Stimulated activated memory B cell treated with anti-CD40 and anti-IgM and Interleukin-4, amounts not matched to agents 10 μg/mL and 1 μg/mL and 100 μg/mL, for 72 hours (primary cell): ENCODE measurements around the gene MRPL41.
A peak's percentile ranks its signal among the peaks of the same experiment; 100 is the strongest.
"Not testable (repeated sequence)": the region's sequence is repeated elsewhere in the genome, so short reads cannot be mapped to it uniquely, and the experiment has no call there.

Experiments
- ATAC-seq: fragments of 150-1000 bp; cut with Tn5 transposase; 2 replicates; pipeline ENCODE4 v1.10.0; 2021
- H3K27ac Mint-ChIP-seq: one replicate; pipeline ENCODE4 v1.8.0; 2022; ENCODE audit warnings: mild to moderate bottlenecking, mixed read lengths
- H3K27me3 Mint-ChIP-seq: one replicate; pipeline ENCODE4 v1.8.0; 2022; ENCODE audit warnings: mixed read lengths
- H3K36me3 Mint-ChIP-seq: one replicate; pipeline ENCODE4 v1.8.0; 2022; ENCODE audit warnings: mixed read lengths
- H3K4me1 Mint-ChIP-seq: one replicate; pipeline ENCODE4 v1.8.0; 2022; ENCODE audit warnings: mixed read lengths
- H3K4me3 Mint-ChIP-seq: one replicate; pipeline ENCODE4 v1.8.0; 2022; ENCODE audit warnings: mild to moderate bottlenecking, moderate library complexity, mixed read lengths
- H3K9me3 Mint-ChIP-seq: one replicate; pipeline ENCODE4 v1.8.0; 2022; ENCODE audit warnings: mixed read lengths

MRPL41 gene

DNA sequence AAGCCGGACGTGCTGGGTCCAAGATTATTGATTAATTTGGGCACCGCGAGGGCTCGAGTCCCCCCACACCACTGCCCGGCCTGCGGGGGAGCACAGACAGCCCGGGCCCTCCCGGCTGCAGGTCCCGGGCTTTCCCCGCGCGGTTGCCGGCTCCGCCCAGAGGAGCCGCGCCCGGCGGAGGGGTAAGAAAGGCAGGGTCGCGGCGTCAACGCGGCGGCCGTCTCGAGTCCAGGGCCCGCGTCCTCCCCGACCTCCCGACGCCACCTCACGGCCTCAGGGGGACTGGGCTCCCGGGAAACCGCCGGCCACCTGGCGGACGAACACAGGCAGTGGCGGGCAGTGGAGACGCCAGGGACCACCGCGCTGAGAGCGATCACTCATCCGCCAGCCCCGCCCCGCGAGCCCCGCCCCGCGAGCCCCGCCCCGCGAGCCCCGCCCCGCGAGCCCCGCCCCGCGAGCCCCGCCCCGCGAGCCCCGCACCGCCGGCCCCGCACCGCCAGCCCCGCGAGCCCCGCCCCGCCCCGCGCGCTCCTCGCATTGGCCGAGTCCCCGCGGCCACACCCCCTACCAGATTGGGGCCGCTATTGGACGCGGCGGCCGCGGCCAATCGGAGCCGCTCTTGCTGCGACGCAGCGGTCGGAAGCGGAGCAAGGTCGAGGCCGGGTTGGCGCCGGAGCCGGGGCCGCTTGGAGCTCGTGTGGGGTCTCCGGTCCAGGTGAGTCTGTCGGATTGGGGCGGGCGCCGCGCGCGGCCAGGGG lies at the start of gene MRPL41:
TSS of gene MRPL41 (plus strand) at position 616 of the 758 bp plus-strand sequence. CDS start 203 bp downstream, outside the sequence.
- Mint-ChIP-seq H3K4me1 (peaks cover 34% of the 10 kb centered on the region), H3K4me3 (peak within 1 kb of the TSS; percentile 86), H3K27me3 (no peaks in the 10 kb centered on the region), H3K27ac (peak within 1 kb of the TSS; percentile 84), H3K9me3 (no peaks in the 10 kb centered on the region), H3K36me3 (peaks cover 15% of the 10 kb centered on the region)
- peak; percentile 95 for ATAC-seq

DNA sequence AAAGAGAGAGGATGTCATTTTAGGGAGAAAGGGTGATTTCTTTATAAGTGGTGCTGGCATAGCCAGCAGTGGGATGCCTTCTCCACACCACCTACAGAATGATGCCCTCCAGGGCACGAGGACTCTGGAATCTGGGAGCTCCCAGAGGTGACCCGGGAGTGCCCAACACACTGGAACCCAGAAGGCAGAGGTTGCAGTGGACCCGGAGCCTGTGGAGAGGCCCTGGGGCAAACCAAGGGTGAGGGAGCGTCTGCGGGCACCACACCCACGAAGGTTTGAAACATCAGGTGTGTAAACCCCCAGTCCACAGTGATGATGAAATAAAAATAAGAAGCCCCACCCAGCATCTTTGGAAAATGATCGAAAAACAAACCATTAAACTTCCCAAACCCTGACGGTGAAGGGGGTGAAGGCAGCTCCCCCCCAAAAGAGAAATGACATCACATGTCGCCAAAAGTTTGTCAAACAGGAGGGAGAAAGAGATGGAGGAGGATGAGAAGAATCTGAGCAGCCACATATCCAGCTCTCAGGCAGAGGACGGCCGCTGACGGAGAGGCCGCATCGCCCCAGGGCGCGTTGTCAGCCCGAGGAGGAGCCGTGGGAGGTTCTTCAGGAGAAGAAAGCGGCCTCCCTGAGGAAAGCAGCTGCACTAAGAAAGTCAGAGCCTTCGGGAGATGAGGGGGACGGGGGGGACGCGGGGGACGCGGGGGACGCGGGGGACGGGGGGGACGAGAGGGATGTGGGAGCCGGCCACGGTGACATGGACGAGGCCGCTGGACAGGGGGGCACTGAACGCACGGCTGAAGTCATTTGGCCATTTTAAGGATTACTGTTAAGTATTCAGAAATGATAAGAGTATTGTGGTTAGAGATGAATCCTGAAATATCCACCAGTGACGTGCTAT lies 49.4 kb upstream of the MRPL41 start:
- Mint-ChIP-seq H3K4me3 (peak overlapping the region; percentile 58), H3K4me1 (peaks cover 13% of the 10 kb centered on the region), H3K27ac (peak overlapping the region; percentile 77), H3K27me3 (no peaks in the 10 kb centered on the region), H3K9me3 (peaks cover 8% of the 10 kb centered on the region), H3K36me3 (peaks cover 12% of the 10 kb centered on the region)
- ATAC-seq, result peak; percentile 83

DNA sequence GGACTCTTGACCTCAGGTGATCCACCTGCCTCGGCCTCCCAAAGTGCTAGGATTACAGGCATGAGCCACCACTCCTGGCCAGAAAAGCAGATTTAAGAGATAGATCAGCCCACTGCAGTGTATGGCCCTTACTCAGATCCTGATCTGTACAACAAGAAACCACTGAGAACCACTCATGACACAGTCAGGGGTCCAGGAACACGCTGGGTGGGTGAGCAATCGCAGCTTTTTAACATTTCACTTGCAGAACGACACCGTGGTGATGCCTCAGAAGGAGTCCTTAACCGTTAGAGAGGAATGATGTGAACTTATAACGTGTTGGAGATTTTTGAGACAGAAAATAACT lies 47.3 kb upstream of the MRPL41 start:
- Mint-ChIP-seq H3K27me3 (no peaks in the 10 kb centered on the region), H3K4me3 (no peak overlapping the region), H3K36me3 (peaks cover 13% of the 10 kb centered on the region), H3K9me3 (peaks cover 14% of the 10 kb centered on the region), H3K27ac (no peak overlapping the region), H3K4me1 (peaks cover 13% of the 10 kb centered on the region)
- ATAC-seq, result no peak

DNA sequence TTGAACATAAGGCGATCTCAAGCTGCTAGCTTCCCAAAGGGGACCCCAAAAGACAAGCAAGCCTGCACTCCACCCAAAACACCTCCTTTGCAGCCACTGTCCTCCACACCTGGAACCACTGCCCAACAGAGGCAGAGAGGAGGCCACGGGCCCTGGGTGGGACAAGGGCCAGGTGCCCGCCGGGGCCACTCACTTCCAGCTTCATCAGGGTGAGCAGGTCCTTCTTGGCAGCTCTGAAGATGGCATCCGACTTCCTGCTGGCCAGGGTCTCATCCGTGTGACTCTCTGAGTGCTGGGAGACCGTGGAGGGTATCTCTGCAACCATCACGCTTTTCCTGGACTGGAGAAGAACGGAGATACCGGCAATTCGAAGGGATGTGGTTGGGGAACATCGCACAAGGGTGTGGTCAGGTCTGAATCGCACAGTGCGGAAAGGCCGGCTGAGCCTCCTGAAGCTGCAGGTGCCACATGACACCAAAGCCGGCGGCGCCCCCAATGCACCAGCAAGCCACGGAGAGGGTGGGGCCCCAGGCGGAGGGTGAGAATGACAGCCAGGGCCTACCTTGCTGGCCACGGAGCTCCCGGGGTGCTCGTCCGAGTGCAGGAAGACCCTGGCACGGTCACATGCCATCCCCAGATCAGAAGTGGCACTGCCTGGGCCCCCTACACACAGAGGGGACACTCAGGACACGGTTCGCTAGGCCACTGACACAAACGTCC lies 46.1 kb upstream of the MRPL41 start:
- peaks cover 14% of the 10 kb centered on the region for H3K36me3 Mint-ChIP-seq
- H3K4me1 Mint-ChIP-seq, result peaks cover 13% of the 10 kb centered on the region
- no peak for ATAC-seq
- no peak overlapping the region for H3K4me3 Mint-ChIP-seq
- H3K9me3 Mint-ChIP-seq, result peaks cover 15% of the 10 kb centered on the region
- no peak overlapping the region for H3K27ac Mint-ChIP-seq
- no peaks in the 10 kb centered on the region for H3K27me3 Mint-ChIP-seq

DNA sequence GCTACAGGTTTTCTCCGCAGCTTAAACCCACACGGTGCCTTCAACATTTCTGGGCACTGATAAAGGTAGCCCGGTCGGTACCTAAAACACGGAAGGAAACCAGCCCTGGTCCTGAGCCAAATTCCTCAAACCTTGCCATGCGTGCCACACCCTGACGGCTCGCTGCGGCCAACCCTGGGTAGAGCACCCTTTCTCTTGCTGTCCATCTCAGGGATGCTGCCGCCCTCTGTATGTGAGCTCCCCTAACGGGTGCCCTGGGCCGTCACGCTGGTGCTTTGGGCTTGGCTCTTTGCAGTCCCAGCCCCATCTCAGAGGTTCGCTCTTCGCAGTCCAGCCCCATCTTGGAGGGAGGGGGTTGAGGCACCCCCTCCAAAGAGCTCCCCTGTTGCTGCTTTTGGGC lies 45.4 kb upstream of the MRPL41 start:
- Mint-ChIP-seq H3K36me3 (peaks cover 14% of the 10 kb centered on the region), H3K4me1 (peaks cover 13% of the 10 kb centered on the region), H3K27me3 (no peaks in the 10 kb centered on the region), H3K27ac (no peak overlapping the region), H3K4me3 (no peak overlapping the region), H3K9me3 (peaks cover 15% of the 10 kb centered on the region)
- ATAC-seq, result no peak

DNA sequence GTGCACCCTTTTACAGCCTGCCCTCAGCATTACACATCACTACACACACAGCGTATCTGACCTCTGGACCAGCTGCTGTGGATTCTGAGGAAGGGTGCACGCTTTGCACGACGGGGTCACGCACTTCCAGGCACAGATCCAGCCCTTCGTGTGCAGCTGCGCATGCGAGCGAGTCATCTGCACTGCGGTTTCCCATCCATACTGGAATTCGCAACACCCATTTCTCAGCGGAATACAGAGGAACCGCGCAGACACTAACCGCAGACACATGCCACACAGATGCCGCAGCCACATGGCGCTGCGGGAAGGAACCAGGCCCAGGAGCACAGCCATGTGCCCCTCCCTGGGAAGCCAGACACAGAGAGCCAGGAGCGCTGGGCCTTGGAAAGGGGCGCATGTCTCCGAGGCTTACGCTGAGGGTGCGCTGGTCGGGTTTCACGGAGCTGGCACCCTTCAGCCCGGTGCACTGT lies 44.9 kb upstream of the MRPL41 start:
- H3K36me3 Mint-ChIP-seq, result peaks cover 14% of the 10 kb centered on the region
- no peak for ATAC-seq
- H3K27me3 Mint-ChIP-seq, result no peaks in the 10 kb centered on the region

DNA sequence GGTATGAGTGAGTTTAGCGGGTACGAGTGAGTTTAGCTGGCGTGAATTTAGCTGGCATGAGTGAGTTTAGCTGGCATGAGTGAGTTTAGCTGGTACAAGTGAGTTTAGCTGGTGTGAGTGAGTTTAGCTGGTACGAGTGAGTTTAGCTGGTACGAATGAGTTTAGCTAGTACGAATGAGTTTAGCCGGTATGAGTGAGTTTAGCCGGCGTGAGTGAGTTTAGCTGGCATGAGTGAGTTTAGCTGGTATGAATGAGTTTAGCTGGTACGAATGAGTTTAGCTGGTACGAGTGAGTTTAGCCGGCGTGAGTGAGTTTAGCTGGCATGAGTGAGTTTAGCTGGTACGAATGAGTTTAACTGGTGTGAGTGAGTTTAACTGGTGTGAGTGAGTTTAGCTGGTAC lies 42.5 kb upstream of the MRPL41 start:
- Mint-ChIP-seq H3K9me3 (peaks cover 7% of the 10 kb centered on the region), H3K27me3 (no peaks in the 10 kb centered on the region), H3K4me1 (peaks cover 13% of the 10 kb centered on the region), H3K36me3 (peaks cover 9% of the 10 kb centered on the region), H3K4me3 (no peak overlapping the region), H3K27ac (no peak overlapping the region)
- ATAC-seq, result no peak

More for the DNA sequence above, 44.9 kb upstream of the MRPL41 start:
- H3K4me3 Mint-ChIP-seq, result no peak overlapping the region
- H3K27ac Mint-ChIP-seq, result no peak overlapping the region
- peaks cover 13% of the 10 kb centered on the region for H3K4me1 Mint-ChIP-seq
- H3K9me3 Mint-ChIP-seq, result peaks cover 15% of the 10 kb centered on the region

DNA sequence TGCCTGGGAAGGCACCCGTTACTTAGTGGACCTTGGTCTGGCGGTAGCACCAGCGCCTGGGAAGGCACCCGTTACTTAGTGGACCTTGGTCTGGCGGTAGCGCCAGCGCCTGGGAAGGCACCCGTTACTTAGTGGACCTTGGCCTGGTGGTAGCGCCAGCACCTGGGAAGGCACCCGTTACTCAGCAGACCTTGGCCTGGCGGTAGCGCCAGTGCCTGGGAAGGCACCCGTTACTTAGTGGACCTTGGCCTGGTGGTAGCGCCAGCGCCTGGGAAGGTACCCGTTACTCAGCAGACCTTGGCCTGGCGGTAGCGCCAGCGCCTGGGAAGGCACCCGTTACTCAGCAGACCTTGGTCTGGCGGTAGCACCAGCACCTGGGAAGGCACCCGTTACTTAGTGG lies 40.6 kb upstream of the MRPL41 start:
- H3K4me1 Mint-ChIP-seq, result peaks cover 13% of the 10 kb centered on the region
- not testable (repeated sequence) for H3K4me3 Mint-ChIP-seq, ATAC-seq, H3K27me3 Mint-ChIP-seq, H3K9me3 Mint-ChIP-seq, H3K36me3 Mint-ChIP-seq, H3K27ac Mint-ChIP-seq

DNA sequence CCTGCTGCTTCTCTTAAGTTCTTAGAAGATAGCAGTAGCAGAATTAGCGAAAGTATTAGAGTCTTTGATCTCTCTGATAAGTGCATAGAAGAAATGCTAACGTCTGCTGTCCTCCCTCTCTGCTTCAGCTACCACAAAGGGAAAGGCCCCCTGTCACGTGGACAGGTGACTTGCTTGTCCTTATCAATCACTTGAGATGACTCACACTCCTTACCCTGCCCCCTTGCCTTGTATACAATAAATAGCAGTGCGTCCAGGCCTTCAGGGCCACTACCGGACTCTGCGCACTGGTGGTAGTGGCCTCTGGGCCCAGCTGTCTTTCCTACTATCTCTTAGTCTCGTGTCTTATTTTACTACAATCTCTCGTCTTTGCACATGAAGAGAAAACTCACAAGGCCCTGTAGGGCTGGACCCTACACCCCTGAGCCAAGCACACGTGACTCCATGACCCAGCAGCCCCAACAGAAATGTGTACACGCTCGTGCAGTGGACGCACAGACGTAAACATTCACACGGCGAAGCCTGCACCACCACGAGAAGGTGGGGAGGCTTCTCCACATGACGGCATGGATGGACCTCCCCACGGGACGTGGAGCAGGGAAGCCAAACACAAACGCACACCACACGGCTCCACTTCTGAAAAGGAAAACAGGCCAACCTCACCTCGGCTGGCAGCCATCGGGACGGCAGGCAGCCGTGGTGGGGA lies 39.8 kb upstream of the MRPL41 start:
- Mint-ChIP-seq H3K4me1 (peaks cover 13% of the 10 kb centered on the region), H3K27me3 (no peaks in the 10 kb centered on the region), H3K4me3 (no peak overlapping the region), H3K36me3 (peaks cover 9% of the 10 kb centered on the region), H3K9me3 (peaks cover 7% of the 10 kb centered on the region), H3K27ac (no peak overlapping the region)
- no peak for ATAC-seq

DNA sequence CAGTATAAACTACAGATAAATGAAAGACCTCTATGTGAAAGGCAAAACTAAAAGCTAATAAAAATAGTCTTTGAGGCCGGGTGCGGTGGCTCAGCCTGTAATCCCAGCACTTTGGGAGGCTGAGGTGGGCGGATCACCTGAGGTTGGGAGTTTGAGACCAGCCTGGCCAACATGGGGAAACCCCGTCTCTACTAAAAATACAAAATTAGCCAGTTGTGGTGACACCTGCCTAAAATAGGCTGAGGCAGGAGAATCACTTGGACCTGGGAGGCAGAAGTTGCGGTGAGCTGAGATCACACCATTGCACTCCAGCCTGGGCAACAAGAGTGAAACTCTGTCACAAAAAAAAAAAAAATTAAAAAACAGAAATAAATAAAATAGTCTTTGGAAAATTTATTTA lies 38.5 kb upstream of the MRPL41 start:
- not testable (repeated sequence) for ATAC-seq, H3K9me3 Mint-ChIP-seq, H3K4me3 Mint-ChIP-seq, H3K36me3 Mint-ChIP-seq, H3K27me3 Mint-ChIP-seq
- peak overlapping the region; percentile 70 for H3K27ac Mint-ChIP-seq
- H3K4me1 Mint-ChIP-seq, result peaks cover 13% of the 10 kb centered on the region

DNA sequence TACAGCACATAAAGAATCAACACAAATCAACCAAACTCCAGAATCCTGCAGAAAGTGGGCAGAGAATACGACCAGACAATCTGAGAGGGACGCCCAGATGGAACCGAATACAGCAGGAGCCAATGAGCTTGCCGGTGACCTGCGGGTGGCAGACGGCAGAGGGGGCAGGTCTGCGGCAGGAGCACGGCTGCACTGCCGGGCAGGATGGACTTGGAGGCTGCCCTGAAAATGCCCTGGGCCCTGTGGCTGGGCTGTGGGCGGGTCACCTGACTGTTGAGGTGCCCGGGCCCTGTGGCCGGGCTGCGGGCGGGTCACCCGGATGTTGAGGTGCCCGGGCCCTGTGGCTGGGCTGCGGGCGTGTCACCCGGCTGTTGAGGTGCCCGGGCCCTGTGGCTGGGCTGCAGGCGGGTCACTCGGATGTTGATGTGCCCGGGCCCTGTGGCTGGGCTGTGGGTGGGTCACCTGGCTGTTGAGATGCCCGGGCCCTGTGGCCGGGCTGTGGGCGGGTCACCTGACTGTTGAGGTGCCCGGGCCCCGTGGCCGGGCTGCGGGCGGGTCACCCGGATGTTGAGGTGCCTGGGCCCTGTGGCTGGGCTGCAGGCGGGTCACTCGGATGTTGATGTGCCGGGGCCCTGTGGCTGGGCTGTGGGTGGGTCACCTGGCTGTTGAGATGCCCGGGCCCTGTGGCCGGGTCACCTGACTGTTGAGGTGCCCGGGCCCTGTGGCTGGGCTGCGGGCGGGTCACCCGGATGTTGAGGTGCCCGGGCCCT lies 37.7 kb upstream of the MRPL41 start:
- not testable (repeated sequence) for H3K36me3 Mint-ChIP-seq, ATAC-seq, H3K27me3 Mint-ChIP-seq, H3K9me3 Mint-ChIP-seq
- Mint-ChIP-seq H3K4me3 (peak overlapping the region; percentile 42), H3K27ac (peak overlapping the region; percentile 70), H3K4me1 (peaks cover 13% of the 10 kb centered on the region)

DNA sequence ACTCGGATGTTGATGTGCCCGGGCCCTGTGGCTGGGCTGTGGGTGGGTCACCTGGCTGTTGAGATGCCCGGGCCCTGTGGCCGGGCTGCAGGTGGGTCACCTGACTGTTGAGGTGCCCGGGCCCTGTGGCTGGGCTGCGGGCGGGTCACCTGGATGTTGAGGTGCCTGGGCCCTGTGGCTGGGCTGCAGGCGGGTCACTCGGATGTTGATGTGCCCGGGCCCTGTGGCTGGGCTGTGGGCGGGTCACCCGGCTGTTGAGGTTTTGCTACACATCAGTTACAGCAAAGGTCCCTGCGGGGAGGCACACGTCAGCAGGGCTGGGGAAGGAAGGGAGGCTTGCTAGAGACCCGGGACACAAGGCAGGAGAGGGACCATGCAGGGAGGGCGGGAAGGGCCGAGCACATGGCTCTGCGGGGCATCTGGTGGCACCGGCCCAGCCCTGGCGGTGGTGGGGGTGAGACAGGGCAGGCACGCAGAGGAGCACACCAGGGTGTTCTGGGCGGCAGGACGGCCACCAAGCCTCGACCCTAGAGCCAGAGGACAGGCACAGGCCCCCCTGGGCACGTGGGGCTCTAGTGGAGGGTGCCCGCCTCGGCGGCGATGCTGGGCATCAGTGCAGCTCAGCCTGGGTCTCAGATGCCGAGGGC lies 36.9 kb upstream of the MRPL41 start:
- ATAC-seq, result peak; percentile 39
- no peak overlapping the region for H3K27ac Mint-ChIP-seq
- no peaks in the 10 kb centered on the region for H3K36me3 Mint-ChIP-seq
- no peak overlapping the region for H3K4me3 Mint-ChIP-seq
- H3K27me3 Mint-ChIP-seq, result no peaks in the 10 kb centered on the region
- peaks cover 13% of the 10 kb centered on the region for H3K4me1 Mint-ChIP-seq
- no peaks in the 10 kb centered on the region for H3K9me3 Mint-ChIP-seq

DNA sequence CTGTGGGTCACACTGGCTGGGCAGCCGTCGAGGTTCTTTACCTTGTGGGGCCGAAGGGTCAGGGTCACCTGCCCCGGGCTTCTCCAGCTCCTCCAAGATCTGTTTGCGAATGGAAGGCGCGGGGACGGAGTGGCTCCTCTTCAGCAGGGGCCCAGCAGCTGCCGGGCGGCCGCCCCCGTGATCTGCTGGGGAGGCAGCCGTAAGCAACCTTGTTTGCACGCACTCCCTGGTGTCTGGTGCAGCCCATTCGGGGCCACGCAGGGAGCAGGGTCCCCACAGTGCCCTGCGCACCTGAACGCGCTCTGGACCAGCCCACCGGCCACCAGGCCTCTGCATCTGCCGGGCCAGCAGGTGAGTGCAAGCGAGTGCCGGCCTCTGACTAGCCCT lies 36.3 kb upstream of the MRPL41 start:
- Mint-ChIP-seq H3K4me1 (peaks cover 13% of the 10 kb centered on the region), H3K36me3 (no peaks in the 10 kb centered on the region), H3K27me3 (no peaks in the 10 kb centered on the region), H3K9me3 (no peaks in the 10 kb centered on the region), H3K27ac (no peak overlapping the region), H3K4me3 (no peak overlapping the region)
- ATAC-seq, result peak; percentile 24
